Measurements from ENCODE around the gene FNIP1. TPM values are rescaled to one million over a fixed set of nuclear protein-coding genes. Genes with fewer than 3 reads are reported as not detected.
A peak's percentile ranks its signal among the peaks of the same experiment; 100 is the strongest.

FNIP1 gene
- total and polyA plus RNA-seq, 8 donors, result 21.5 to 49.3 (median 25.5) TPM

GRCh38 chr5:131671994-131672655 is 124.7 kb downstream of the FNIP1 start:
- H3K27ac ChIP-seq, result peak overlapping the region; percentile 26 to 84
- peaks cover 18 to 25% of the 10 kb centered on the region in 2 donors for H3K4me1 ChIP-seq
- peaks cover 0 to 94% of the 10 kb centered on the region in 2 donors for H3K36me3 ChIP-seq
- H3K27me3 ChIP-seq, result no peaks in the 10 kb centered on the region
- H3K4me3 ChIP-seq, result no peak overlapping the region
- no peaks in the 10 kb centered on the region for H3K9me3 ChIP-seq
- ATAC-seq (peak; percentile 86), DNase-seq (peak in 2 of 4 donors; percentile 86 to 90)
- intact Hi-C loops (cut with DNase I), result no loop called here
- no peak for TF ChIP-seq CTCF (IDR thresholded peaks at IDR 0.05)

GRCh38 chr5:131671409-131671808 is 125.4 kb downstream of the FNIP1 start:
- Histone ChIP-seq H3K9me3 (no peaks in the 10 kb centered on the region), H3K4me3 (no peak overlapping the region), H3K27me3 (no peaks in the 10 kb centered on the region), H3K4me1 (peaks cover 18 to 25% of the 10 kb centered on the region in 2 donors), H3K36me3 (peaks cover 0 to 88% of the 10 kb centered on the region in 2 donors), H3K27ac (peak overlapping the region; percentile 26 to 84)
- no peak for DNase-seq
- no peak for TF ChIP-seq CTCF (IDR thresholded peaks at IDR 0.05)
- peak; percentile 9 for ATAC-seq
- intact Hi-C loops (cut with DNase I), result no loop called here

- no peak overlapping the region for H3K4me3 ChIP-seq
- H3K9me3 ChIP-seq, result peaks cover 0 to 7% of the 10 kb centered on the region in 2 donors
- no peak overlapping the region for H3K27ac ChIP-seq
- H3K36me3 ChIP-seq, result peaks cover 0 to 77% of the 10 kb centered on the region in 2 donors
- TF ChIP-seq CTCF (IDR thresholded peaks at IDR 0.05), result no peak
- intact Hi-C loops (cut with DNase I), result no loop called here
- DNase-seq (no peak), ATAC-seq (no peak)
- H3K27me3 ChIP-seq, result no peaks in the 10 kb centered on the region
- no peaks in the 10 kb centered on the region for H3K4me1 ChIP-seq
These were observed 131.9 kb downstream of the FNIP1 start for GRCh38 chr5:131664929-131665328.

GRCh38 chr5:131661933-131662332 is 134.9 kb downstream of the FNIP1 start:
- peaks cover 0 to 66% of the 10 kb centered on the region in 2 donors for H3K36me3 ChIP-seq
- no peaks in the 10 kb centered on the region for H3K4me1 ChIP-seq
- no peak overlapping the region for H3K4me3 ChIP-seq
- intact Hi-C loops (cut with DNase I), result no loop called here
- H3K27me3 ChIP-seq, result no peaks in the 10 kb centered on the region
- ATAC-seq (no peak), DNase-seq (no peak)
- TF ChIP-seq CTCF (IDR thresholded peaks at IDR 0.05), result no peak
- H3K9me3 ChIP-seq, result peaks cover 0 to 7% of the 10 kb centered on the region in 2 donors
- no peak overlapping the region for H3K27ac ChIP-seq

GRCh38 chr5:131659841-131660240 is 137.0 kb downstream of the FNIP1 start:
- no peak overlapping the region for H3K4me3 ChIP-seq
- H3K9me3 ChIP-seq, result peaks cover 0 to 7% of the 10 kb centered on the region in 2 donors
- intact Hi-C loops (cut with DNase I), result no loop called here
- TF ChIP-seq CTCF (IDR thresholded peaks at IDR 0.05), result no peak
- DNase-seq (no peak), ATAC-seq (no peak)
- H3K36me3 ChIP-seq, result peaks cover 0 to 55% of the 10 kb centered on the region in 2 donors
- no peaks in the 10 kb centered on the region for H3K27me3 ChIP-seq
- H3K27ac ChIP-seq, result no peak overlapping the region
- peaks cover 0 to 17% of the 10 kb centered on the region in 2 donors for H3K4me1 ChIP-seq
